Kidney (tissue), 14 donors: Measurements from ENCODE around the gene PTMA. TPM values are rescaled to one million over a fixed set of nuclear protein-coding genes. Genes with fewer than 3 reads are reported as not detected.

ENCODE experiments used
- DNase-seq, 5 donors: peaks; one replicate each; pipeline ENCODE4 v3.0.0-alpha.2; 2013 to 2020
- FAIRE-seq: peaks from 2 replicates; lab custom pipeline; 2012; peaks lifted over from hg19 to GRCh38; lab: Jason Lieb, UNC
- H3K27ac ChIP-seq, 2 donors: one replicate each; pipeline ENCODE4 v1.7.0; 2013; ENCODE audit warnings: low read depth in 2 of 2, low read length in 2 of 2, inconsistent platforms in 1 of 2
- H3K27me3 ChIP-seq: one replicate; pipeline ENCODE4 v1.7.1; 2013; ENCODE audit warnings: low read length, inconsistent platforms; ENCODE audit not compliant: control insufficient read depth, insufficient read depth
- H3K36me3 ChIP-seq, 3 donors: one replicate each; pipeline versions ENCODE4 v1.7.0 to v1.7.1; 2013; ENCODE audit warnings: low read length in 3 of 3, control low read depth in 1 of 3, inconsistent platforms in 1 of 3; ENCODE audit not compliant: insufficient read depth in 3 of 3, control insufficient read depth in 2 of 3
- H3K4me1 ChIP-seq, 3 donors: one replicate each; pipeline versions ENCODE4 v1.7.0 to v1.7.1; 2013; ENCODE audit warnings: low read length in 3 of 3, inconsistent platforms in 1 of 3, low read depth in 1 of 3; ENCODE audit not compliant: control insufficient read depth in 2 of 3, insufficient read depth in 2 of 3
- H3K4me3 ChIP-seq, 3 donors: one replicate each; pipeline versions ENCODE4 v1.7.0 to v1.8.1; 2013; ENCODE audit warnings: low read length in 3 of 3, control low read depth in 1 of 3, inconsistent platforms in 1 of 3
- H3K9ac ChIP-seq, 3 donors: one replicate each; pipeline versions ENCODE4 v1.7.0 to v1.7.1; 2013; ENCODE audit warnings: low read length in 3 of 3, control low read depth in 1 of 3, inconsistent platforms in 1 of 3
- H3K9me3 ChIP-seq, 3 donors: one replicate each; pipeline versions ENCODE4 v1.7.0 to v1.7.1; 2013; ENCODE audit warnings: low read length in 3 of 3, control low read depth in 1 of 3, inconsistent platforms in 1 of 3; ENCODE audit not compliant: control insufficient read depth in 2 of 3, insufficient read depth in 1 of 3
- CTCF ChIP-seq: IDR thresholded peaks from 3 replicates; pipeline ENCODE4 v1.5.1; 2012; ENCODE audit warnings: mild to moderate bottlenecking, moderate library complexity, borderline replicate concordance; ENCODE audit not compliant: insufficient read depth; ENCODE audit errors: extremely low read depth
- intact Hi-C: fragments of 100-400 bp; cut with DNase I; formaldehyde crosslinking; loops from one replicate; pipeline ENCODE4 v1.11.1; 2022
- polyA plus RNA-seq: library from polyadenylated mRNA; stranded (reverse); fragments of 350-450 nt; fragmentation: Illumina TruSeq; extraction: RNeasy Lipid Tissue Mini Kit (QIAGEN cat#74804); gene quantifications from one replicate; pipeline ENCODE4 v1.2.3, GENCODE V29; 2014; ENCODE audit warnings: low read depth, low replicate concordance; ENCODE audit not compliant: insufficient read depth
- total RNA-seq: library from RNA; stranded (reverse); fragmentation: NEBNext Ultra II Directional; extraction: Animal tissue kit (Norgen Biotek cat#: 25700); gene quantifications from one replicate; pipeline ENCODE4 v1.2.1, GENCODE V29; 2021
- donor health status: control.
- donor health status: control.
- donor health status: control.
- donor health status: control.
- donor health status: control.
- donor health status: DM: yes; HTN: yes; CAD: no.
- donor health status: Normal renal cell carcinoma (clear cell type).

Gene PTMA
- total and polyA plus RNA-seq, 2 donors from 2014 or later = 825 to 1,173 TPM

- no peak for TF ChIP-seq CTCF
- peaks cover 0 to 16% (median 3%) of the 10 kb centered on the region in 3 donors for H3K4me1 ChIP-seq
- no peaks in the 10 kb centered on the region for H3K9me3 ChIP-seq
- peak overlapping the region; percentile 68 to 76 for H3K27ac ChIP-seq
- H3K27me3 ChIP-seq = no peaks in the 10 kb centered on the region
- H3K36me3 ChIP-seq = no peaks in the 10 kb centered on the region
- FAIRE-seq (no peak), DNase-seq (no peak)
- H3K9ac ChIP-seq = peak overlapping the region in 2 of 3 donors; percentile 17 to 36
- H3K4me3 ChIP-seq = peak overlapping the region; percentile 50 to 71 (median 59)
- intact Hi-C loops = loop anchor here (10.0 kb wide), 1 partner anchor 48 kb away; no protein-coding TSS in a partner anchor
These were observed 45.4 kb upstream of the PTMA start for GRCh38 chr2:231662811-231663457.

- Histone ChIP-seq H3K9ac (no peak overlapping the region), H3K27ac (no peak overlapping the region), H3K9me3 (no peaks in the 10 kb centered on the region), H3K36me3 (no peaks in the 10 kb centered on the region), H3K4me3 (no peak overlapping the region), H3K27me3 (no peaks in the 10 kb centered on the region), H3K4me1 (peaks cover 0 to 16% (median 3%) of the 10 kb centered on the region in 3 donors)
- FAIRE-seq (no peak), DNase-seq (peak in 1 of 5 donors; percentile 67)
- TF ChIP-seq CTCF = no peak
- intact Hi-C loops = loop anchor here (10.0 kb wide), 1 partner anchor 49 kb away; no protein-coding TSS in a partner anchor
These were observed 44.7 kb upstream of the PTMA start for GRCh38 chr2:231663458-231664212.

DNA sequence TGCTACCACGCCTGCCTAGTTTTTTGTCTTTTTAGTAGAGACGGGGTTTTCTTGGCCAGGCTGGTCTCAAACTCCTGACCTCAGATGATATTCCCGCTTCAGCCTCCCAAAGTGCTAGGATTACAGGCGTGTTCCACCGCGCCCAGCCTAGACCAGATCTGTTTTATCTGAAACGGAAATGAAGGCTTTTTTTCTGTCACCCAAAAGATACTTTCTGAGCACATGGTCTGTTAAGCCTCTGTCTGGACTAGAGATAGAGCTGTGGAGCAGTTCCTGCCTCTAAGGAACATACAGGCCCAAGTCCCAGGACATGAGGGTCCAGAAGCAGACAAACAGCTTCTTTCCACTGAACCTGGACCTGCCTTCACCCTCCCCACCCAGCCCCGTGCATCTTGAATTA is 43.6 kb upstream of the PTMA start:
- Histone ChIP-seq H3K4me3 (no peak overlapping the region), H3K27ac (peak overlapping the region in 1 of 2 donors; percentile 25), H3K4me1 (peaks cover 0 to 16% (median 3%) of the 10 kb centered on the region in 3 donors), H3K36me3 (no peaks in the 10 kb centered on the region), H3K9ac (no peak overlapping the region), H3K27me3 (no peaks in the 10 kb centered on the region), H3K9me3 (no peaks in the 10 kb centered on the region)
- intact Hi-C loops = loop anchor here (10.0 kb wide), 1 partner anchor 50 kb away; no protein-coding TSS in a partner anchor
- no peak for TF ChIP-seq CTCF
- no peak for FAIRE-seq
- DNase-seq = peak in 1 of 5 donors; percentile 41
